ENCODE data around the gene MMP8.

MMP8 gene

GRCh38 chr11:102722821-102723220 lies 1.9 kb downstream of the MMP8 start:
- DNase-seq (ENCODE audit: low read depth) = no peak

- no peak for DNase-seq (ENCODE audit: low read depth)
These were observed 5.0 kb downstream of the MMP8 start for GRCh38 chr11:102719620-102720277.

GRCh38 chr11:102717280-102717679 lies 7.5 kb downstream of the MMP8 start:
- no peak for DNase-seq (ENCODE audit: low read depth)

GRCh38 chr11:102716527-102716926 lies 8.2 kb downstream of the MMP8 start:
- no peak for DNase-seq (ENCODE audit: low read depth)

DNA sequence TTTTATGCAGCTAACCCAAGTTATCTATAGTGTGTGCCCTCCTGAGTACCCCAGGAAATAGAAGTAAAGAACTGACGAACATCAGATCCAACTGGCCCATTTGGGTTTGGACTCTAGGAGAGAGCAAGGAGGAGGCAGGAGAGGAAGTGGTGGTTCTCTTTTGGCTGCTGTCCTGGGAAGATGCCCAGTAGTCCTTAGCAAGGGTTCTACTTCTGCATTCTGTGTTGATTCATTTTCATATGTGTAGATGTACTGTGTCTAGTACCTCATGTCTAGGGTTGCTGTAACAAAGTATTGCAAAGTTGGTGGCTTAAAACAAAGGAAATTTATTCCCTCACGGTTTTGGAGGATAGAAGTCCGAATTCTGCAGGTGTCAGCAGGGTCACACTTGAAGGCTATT lies 12.6 kb downstream of the MMP8 start:
- DNase-seq (ENCODE audit: low read depth) = no peak

DNA sequence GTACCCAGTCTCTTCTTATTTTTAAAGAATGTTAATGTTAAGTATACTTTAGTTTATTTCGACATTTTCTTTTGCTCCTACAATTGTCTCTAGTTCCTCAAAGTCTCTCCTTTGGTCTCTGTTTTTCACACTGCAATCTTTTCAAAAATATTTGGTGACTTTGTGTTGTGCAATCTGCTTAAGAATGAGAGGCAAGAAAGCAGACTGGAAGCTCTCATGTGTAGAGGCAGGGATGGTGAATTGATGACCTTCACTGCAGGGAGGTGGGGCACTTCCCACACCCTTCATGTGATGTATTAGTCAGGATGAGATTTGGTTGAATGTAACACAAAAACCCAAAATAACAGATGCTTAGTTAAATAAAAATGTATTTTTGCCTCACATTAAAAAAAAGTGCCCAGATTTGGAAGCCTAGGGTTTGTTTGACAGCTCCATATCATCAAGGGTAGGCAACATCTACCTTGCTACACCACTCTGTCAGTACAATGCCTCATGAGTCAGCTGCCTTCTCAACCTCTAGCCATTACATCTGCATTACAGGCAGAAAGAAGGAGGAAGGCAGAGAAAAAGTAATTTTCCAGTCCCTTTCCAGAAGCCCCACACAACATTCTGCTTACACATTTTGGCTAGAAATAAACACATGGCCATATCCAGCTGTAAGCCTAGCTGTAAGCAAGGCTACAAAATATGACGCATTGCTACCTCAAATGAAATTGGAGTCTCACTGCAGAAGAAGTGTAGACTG lies 15.4 kb downstream of the MMP8 start:
- no peak for DNase-seq (ENCODE audit: low read depth)

GRCh38 chr11:102708654-102709053 lies 16.1 kb downstream of the MMP8 start:
- no peak for DNase-seq (ENCODE audit: low read depth)

- no peak for DNase-seq (ENCODE audit: low read depth)
These were observed 19.1 kb downstream of the MMP8 start, which contains the start of gene MMP27 for GRCh38 chr11:102705626-102706025. MMP27 (minus strand) TSS chr11:102705769; CDS start chr11:102705714, 55 bp downstream.

DNA sequence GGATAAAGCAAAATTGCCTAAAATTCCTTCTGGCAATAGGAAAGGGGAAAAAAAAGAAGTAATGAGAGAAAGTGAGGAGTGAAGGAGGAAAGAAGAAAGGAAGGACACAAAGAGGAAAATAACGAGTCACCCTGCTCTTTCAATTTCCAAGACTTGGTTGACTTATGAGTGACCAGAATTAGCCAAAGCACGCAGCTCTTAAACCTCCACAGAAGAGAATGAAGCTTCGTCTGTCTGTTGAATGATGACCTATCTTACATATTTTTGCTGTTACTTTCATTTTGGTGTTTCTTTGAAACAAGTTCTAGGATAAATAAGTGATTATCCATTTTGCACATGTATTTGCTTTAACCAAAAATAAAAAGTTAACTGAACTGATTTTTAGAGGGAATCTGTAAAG lies 19.9 kb downstream of the MMP8 start:
- DNase-seq (ENCODE audit: low read depth) = no peak

DNA sequence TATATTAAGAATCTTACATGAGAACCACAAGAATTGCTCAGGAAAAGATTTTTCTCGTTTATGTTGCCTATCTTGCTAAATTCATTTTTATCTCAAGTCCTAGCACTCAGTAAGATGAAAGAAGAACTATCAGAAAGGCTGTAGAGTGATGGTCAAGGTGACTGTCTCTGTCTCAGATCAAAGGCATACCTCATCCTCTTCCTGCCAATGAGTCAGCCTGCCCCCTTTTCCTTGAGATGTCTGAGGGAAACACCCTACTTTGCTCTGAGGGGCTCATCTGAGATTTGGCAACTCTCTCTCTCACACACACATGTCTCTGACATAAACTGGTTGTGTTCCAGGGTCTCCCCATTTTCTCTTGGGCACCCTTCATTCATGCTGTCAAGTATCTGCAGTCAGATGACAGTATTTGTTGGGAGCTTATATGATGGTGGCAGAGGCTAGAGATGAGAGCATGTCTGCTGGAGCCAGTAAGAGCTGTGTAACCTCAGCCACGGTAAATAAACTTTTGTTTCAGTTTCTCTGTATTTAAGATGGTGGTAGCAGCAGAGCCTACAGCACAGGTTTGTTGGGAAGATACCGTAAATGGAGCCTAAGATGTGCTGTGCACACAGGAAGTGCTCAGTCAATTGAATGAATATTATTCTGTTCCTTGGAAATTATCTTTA lies 20.8 kb downstream of the MMP8 start:
- DNase-seq (ENCODE audit: low read depth) = no peak

DNA sequence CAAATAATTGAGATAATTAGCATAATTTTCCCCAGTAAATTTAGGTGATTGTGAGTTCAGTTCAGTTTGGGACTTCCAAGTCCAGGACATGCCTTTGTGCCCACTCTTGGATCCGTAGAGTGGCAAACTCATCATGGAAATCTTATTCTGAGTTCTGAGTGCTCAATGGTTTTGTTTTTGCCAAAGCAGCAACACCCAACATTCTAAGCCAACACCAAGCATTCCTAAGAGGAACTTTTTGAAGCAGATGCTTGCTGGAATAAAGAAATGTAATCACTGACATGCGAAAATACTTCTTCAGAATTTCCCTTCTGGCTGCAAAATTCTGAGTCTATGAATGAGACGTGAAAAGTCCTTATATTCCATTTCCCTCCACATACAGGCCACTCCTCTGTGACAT lies 29.6 kb downstream of the MMP8 start:
- DNase-seq (ENCODE audit: low read depth) = no peak

DNA sequence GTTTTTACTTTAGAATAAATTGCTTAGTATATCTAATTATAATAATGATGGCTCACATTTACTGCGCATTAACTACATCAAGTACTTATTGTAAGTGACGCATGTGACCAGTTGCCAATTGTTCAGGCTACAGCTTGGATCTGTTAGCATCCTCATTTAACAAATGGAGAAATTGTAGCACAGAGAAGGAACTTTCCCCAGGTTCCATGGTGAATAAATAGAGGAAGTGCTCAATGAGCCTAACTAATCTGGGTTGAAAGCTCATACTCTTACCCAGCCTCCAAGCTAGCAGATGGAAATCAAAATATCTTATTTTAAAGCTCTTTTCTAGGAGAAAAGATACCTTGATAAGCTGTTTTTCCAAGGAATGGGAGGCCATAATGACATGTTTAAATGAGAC lies 39.0 kb downstream of the MMP8 start:
- DNase-seq (ENCODE audit: low read depth) = no peak

- DNase-seq (ENCODE audit: low read depth) = no peak
These were observed 39.4 kb downstream of the MMP8 start for GRCh38 chr11:102685338-102685737.

DNA sequence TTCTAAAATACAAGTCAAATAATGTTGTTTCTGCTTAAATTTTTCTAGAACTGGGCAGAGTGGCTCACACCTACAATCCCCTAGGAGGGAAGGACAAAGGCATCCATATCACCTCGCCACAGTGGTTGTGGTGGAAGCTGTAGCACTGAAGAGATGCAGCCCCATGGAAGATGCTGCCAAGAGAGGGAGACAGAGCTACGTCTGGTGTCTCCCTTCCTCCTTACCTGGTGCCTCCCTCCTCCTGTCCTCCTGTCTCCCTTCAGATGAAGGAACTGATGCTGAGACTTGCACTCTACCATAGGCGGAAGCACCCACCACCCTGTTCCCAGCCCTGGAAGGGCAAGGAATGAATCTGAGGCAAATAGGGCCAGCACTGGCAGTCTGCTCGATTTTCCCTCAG lies 41.5 kb downstream of the MMP8 start:
- DNase-seq (ENCODE audit: low read depth) = no peak

GRCh38 chr11:102680945-102681344 lies 43.8 kb downstream of the MMP8 start:
- DNase-seq (ENCODE audit: low read depth) = no peak

GRCh38 chr11:102678022-102678421 lies 46.7 kb downstream of the MMP8 start:
- no peak for DNase-seq (ENCODE audit: low read depth)

DNA sequence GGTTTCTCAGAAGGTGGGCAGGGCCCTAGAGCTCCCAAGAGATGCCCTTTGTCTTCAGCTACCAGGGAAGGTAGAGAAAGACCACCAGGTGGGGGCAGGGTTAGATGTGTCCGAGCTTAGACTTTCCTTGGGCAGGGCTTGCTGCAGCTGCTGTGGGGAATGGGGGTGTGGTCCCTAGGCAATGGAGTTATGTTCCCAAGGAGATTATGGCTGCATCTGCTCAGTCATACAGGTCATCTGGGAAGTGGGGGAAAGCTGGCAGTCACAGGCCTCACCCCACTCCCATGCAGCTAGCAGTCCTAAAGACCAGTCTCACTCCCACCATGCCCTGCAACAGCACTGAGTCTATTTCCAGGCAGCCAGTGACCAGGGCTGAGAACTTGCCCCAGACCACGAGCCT lies 48.7 kb downstream of the MMP8 start:
- DNase-seq (ENCODE audit: low read depth) = no peak

DNA sequence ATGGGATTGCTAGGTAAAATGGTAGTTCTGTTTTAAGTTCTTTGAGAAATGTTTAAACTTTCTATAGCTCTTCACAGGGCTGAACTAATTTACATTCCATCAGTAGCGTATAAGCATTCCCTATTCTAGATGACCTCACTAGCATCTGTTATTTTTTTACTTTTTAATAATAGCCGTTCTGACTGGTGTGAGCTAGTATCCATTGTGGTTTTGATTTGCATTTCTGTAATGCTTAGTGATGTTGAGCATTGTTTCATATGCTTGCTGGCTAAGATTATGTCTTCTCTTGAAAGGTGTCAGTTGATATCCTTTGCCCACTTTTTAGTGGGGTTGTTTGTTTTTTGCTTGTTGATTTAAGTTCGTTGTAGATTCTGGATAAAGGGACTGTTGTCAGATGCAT lies 55.1 kb downstream of the MMP8 start:
- no peak for DNase-seq (ENCODE audit: low read depth)

DNA sequence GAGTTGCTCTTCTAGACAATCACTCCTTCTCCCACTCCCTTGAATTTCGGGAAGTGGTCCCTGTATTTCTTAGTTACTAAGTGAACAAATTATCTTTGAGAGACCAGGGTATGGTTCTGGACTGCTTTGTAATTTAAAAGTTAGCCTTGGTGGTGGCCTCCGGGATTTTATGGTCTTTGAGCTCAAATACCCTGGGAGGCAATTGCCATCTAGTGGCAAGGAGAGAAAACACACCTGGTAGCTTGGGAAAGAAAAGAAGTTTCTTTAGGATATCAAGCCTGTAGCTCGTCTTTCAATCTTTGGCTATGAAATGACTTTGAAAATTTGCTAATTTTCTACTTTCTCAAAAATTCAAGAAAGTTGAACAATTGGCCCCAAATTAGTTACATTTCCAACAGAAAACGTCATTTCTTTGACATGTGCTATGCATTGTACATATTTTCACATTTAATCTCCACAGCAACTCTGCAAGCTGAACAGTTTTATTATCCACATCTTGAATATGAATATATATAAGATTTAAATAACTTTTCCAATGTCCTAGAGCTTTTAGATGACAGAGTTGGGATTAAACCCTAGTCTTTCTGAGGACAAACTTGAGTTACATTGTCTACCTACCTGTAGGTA lies 58.3 kb downstream of the MMP8 start:
- no peak for DNase-seq (ENCODE audit: low read depth)

DNA sequence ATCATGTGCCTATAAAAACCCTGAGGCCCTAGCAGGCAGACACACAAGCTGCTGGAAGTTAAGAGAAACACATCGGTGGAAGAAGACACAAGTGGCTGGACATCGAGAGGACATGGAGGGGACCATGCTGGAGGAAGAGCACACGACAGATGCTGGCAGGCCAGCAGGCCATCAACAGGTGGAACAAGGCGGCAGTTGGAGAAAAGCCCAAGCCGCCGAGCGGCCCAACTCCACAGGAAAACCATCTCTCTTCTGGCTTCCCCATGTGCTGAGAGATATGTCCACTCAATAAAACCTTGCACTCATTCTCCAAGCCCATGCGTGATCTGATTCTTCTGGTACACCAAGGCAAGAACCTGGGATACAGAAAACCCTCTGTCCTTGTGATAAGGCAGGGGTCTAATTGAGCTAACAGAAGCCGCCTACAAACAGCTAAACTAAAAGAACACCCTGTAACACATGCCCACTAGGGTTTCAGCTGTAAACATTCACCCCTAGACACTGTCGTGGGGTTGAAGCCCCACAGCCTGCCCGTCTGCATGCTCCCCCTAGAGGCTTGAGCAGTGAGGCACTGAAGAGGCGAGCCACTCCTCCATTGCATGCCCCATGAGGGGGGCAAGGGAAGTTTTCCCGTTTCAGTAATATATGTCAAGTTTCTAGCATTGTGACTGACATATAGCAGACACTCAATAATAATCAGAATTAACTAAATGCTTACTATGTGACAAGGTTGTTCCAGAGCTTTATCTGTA lies 60.6 kb downstream of the MMP8 start:
- DNase-seq (ENCODE audit: low read depth) = no peak

DNA sequence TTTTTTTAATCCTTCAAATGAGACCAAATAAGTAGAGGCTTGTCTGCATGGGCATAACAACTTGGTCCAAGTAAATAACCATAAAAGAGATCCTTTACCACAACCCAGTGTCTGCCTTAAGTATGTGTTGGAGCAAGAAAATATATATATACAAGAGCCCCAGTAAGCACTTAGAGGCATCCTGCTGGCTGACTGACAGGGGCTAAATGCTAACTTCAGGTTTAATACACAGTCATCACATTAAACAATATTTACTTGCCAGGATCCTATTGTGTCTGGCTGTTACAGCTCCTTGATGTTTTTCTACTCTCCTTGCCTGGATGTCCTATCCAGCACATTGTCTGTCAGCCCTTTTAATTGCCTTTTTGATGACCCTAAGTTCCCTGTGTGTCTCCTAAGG lies 62.1 kb downstream of the MMP8 start:
- no peak for DNase-seq (ENCODE audit: low read depth)
